SK-N-MC (cell line): ENCODE data around the gene ORM1.

Experiments
- DNase-seq: peaks from one replicate; pipeline ENCODE4 v3.0.0-alpha.2; 2011; ENCODE audit warnings: low read depth, low spot score
- H3K27ac ChIP-seq: fragments of 200-600 bp; sonication (generic); 2 replicates; pipeline ENCODE4 v1.5.1; 2016; ENCODE audit warnings: mixed run types
- H3K36me3 ChIP-seq: fragments of 200-600 bp; sonication (generic); 2 replicates; pipeline ENCODE4 v1.6.1; 2017; ENCODE audit warnings: antibody characterized with exemption, low read length, mixed read lengths; ENCODE audit not compliant: insufficient read depth
- H3K4me3 ChIP-seq: fragments of 200-600 bp; sonication (generic); 2 replicates; pipeline ENCODE4 v1.5.1; 2016
- H3K9ac ChIP-seq: fragments of 200-600 bp; sonication (generic); 2 replicates; pipeline ENCODE4 v1.8.0; 2017; ENCODE audit warnings: mixed run types, mixed read lengths; ENCODE audit not compliant: insufficient read length
- H3K9me3 ChIP-seq: fragments of 200-600 bp; sonication (generic); 2 replicates; pipeline ENCODE4 v1.6.1; 2017; ENCODE audit warnings: low read depth, mild to moderate bottlenecking, antibody characterized with exemption, low read length, moderate library complexity, mixed read lengths
- EZH2 ChIP-seq: fragments of 200-600 bp; sonication (generic); IDR thresholded peaks from one replicate; pipeline ENCODE4 v1.6.1; 2017; ENCODE audit warnings: antibody characterized with exemption
- FOXP2 ChIP-seq: optimal IDR thresholded peaks from 2 replicates; pipeline ENCODE3; 2011; ENCODE audit warnings: mild to moderate bottlenecking, moderate library complexity; ENCODE audit not compliant: insufficient read depth; ENCODE audit errors: extremely low read length, control extremely low read depth
- POLR2AphosphoS5 ChIP-seq: IDR thresholded peaks from 2 replicates; pipeline ENCODE4 v1.6.1; 2012; ENCODE audit warnings: mild to moderate bottlenecking, low read depth, low read length, borderline replicate concordance

The ORM1 gene

GRCh38 chr9:114290561-114290986 lies 32.3 kb upstream of the ORM1 start:
- Histone ChIP-seq H3K4me3 (no peak overlapping the region), H3K27ac (no peak overlapping the region), H3K9me3 (peaks cover 9% of the 10 kb centered on the region; the same call in 1 of the 2 replicates), H3K36me3 (peaks cover 33% of the 10 kb centered on the region), H3K9ac (no peak overlapping the region)
- DNase-seq: no peak
- TF ChIP-seq FOXP2 (no peak), POLR2AphosphoS5 (no peak), EZH2 (no peak)

- no peak for TF ChIP-seq FOXP2
- TF ChIP-seq POLR2AphosphoS5: no peak
- TF ChIP-seq EZH2: no peak
- Histone ChIP-seq H3K27ac (no peak overlapping the region), H3K9me3 (peaks cover 9% of the 10 kb centered on the region; the same call in 1 of the 2 replicates), H3K9ac (no peak overlapping the region), H3K4me3 (no peak overlapping the region), H3K36me3 (peaks cover 38% of the 10 kb centered on the region)
- DNase-seq: no peak
Measured at GRCh38 chr9:114291064-114291474, 31.8 kb upstream of the ORM1 start.

- Histone ChIP-seq H3K9me3 (peaks cover 9% of the 10 kb centered on the region; the same call in 1 of the 2 replicates), H3K4me3 (no peak overlapping the region), H3K36me3 (peaks cover 43% of the 10 kb centered on the region), H3K27ac (no peak overlapping the region), H3K9ac (no peak overlapping the region)
- DNase-seq: no peak
- no peak for TF ChIP-seq EZH2
- TF ChIP-seq FOXP2: no peak
- no peak for TF ChIP-seq POLR2AphosphoS5
Measured at GRCh38 chr9:114291886-114292590, 30.9 kb upstream of the ORM1 start.

GRCh38 chr9:114294664-114295063 lies 28.2 kb upstream of the ORM1 start:
- no peak for DNase-seq
- Histone ChIP-seq H3K9ac (no peak overlapping the region), H3K4me3 (no peak overlapping the region), H3K36me3 (peaks cover 43% of the 10 kb centered on the region), H3K9me3 (peaks cover 9% of the 10 kb centered on the region; the same call in 1 of the 2 replicates), H3K27ac (no peak overlapping the region)
- TF ChIP-seq POLR2AphosphoS5: no peak
- TF ChIP-seq EZH2: no peak
- TF ChIP-seq FOXP2: no peak

GRCh38 chr9:114296338-114296737 lies 26.6 kb upstream of the ORM1 start:
- peaks cover 43% of the 10 kb centered on the region for H3K36me3 ChIP-seq
- no peak overlapping the region for H3K27ac ChIP-seq
- peaks cover 9% of the 10 kb centered on the region; the same call in 1 of the 2 replicates for H3K9me3 ChIP-seq
- TF ChIP-seq EZH2 (no peak), POLR2AphosphoS5 (no peak), FOXP2 (no peak)
- DNase-seq: no peak
- H3K9ac ChIP-seq: no peak overlapping the region
- no peak overlapping the region for H3K4me3 ChIP-seq

- H3K27ac ChIP-seq: no peak overlapping the region
- H3K36me3 ChIP-seq: peaks cover 21% of the 10 kb centered on the region
- DNase-seq: no peak
- H3K9ac ChIP-seq: no peak overlapping the region
- TF ChIP-seq POLR2AphosphoS5 (no peak), EZH2 (no peak), FOXP2 (no peak)
- peaks cover 5% of the 10 kb centered on the region; the same call in 1 of the 2 replicates for H3K9me3 ChIP-seq
- H3K4me3 ChIP-seq: no peak overlapping the region
Measured at GRCh38 chr9:114299286-114300152, 23.4 kb upstream of the ORM1 start.

GRCh38 chr9:114300153-114300845 lies 22.6 kb upstream of the ORM1 start:
- no peak for TF ChIP-seq FOXP2
- no peak for TF ChIP-seq POLR2AphosphoS5
- no peak for TF ChIP-seq EZH2
- DNase-seq: no peak
- Histone ChIP-seq H3K36me3 (peaks cover 14% of the 10 kb centered on the region), H3K9ac (no peak overlapping the region), H3K9me3 (no peaks in the 10 kb centered on the region), H3K4me3 (no peak overlapping the region), H3K27ac (no peak overlapping the region)
